ENCODE measurements around the gene SLC15A3.

GRCh38 chr11:60931917-60932316 is 20.1 kb downstream of the SLC15A3 start:
- TF ChIP-seq CTCF (IDR thresholded peaks at IDR 0.05 in 8 of 11, conservative IDR thresholded peaks at IDR 0.05 in 3 of 11) (no peak), POLR2A (IDR thresholded peaks at IDR 0.05) (no peak), POLR2AphosphoS5 (IDR thresholded peaks at IDR 0.05) (peak; percentile 76 to 81 (median 80))
